Stimulated activated CD8-positive, alpha-beta memory T cell treated with anti-CD3 and anti-CD28 coated beads, Interleukin-2, amount 100 ng/mL, for 48 hours (primary cell): ENCODE measurements around the gene DTNBP1.

Source experiments
- DNase-seq, 2 donors: peaks; one replicate each; pipeline ENCODE4 v3.0.0-alpha.2; 2020; ENCODE audit warnings: low read depth in 2 of 2

The DTNBP1 gene

GRCh38 chr6:15501826-15502445 is 160.9 kb downstream of the DTNBP1 start:
- no peak for DNase-seq

GRCh38 chr6:15500901-15501825 is 161.7 kb downstream of the DTNBP1 start:
- no peak for DNase-seq

GRCh38 chr6:15500078-15500740 is 162.6 kb downstream of the DTNBP1 start:
- DNase-seq = no peak

- no peak for DNase-seq
These were observed 163.2 kb downstream of the DTNBP1 start for GRCh38 chr6:15499591-15499990.

- no peak for DNase-seq
These were observed 163.7 kb downstream of the DTNBP1 start for GRCh38 chr6:15499125-15499524.

- DNase-seq = no peak
These were observed 164.2 kb downstream of the DTNBP1 start for GRCh38 chr6:15498640-15499039.

- DNase-seq = no peak
These were observed 166.3 kb downstream of the DTNBP1 start for GRCh38 chr6:15496345-15497131.

GRCh38 chr6:15495375-15495901 is 167.4 kb downstream of the DTNBP1 start:
- no peak for DNase-seq

- DNase-seq = no peak
These were observed 169.2 kb downstream of the DTNBP1 start for GRCh38 chr6:15493437-15494168.

- DNase-seq = no peak
These were observed 170.9 kb downstream of the DTNBP1 start for GRCh38 chr6:15491986-15492269.

GRCh38 chr6:15491255-15491985 is 171.4 kb downstream of the DTNBP1 start:
- DNase-seq = peak; percentile 39 to 55

- no peak for DNase-seq
These were observed 172.4 kb downstream of the DTNBP1 start for GRCh38 chr6:15490242-15491100.

- DNase-seq = no peak
These were observed 173.4 kb downstream of the DTNBP1 start for GRCh38 chr6:15489261-15489962.

GRCh38 chr6:15487262-15487661 is 175.6 kb downstream of the DTNBP1 start:
- no peak for DNase-seq

GRCh38 chr6:15485936-15486335 is 176.9 kb downstream of the DTNBP1 start:
- no peak for DNase-seq

- no peak for DNase-seq
These were observed 178.0 kb downstream of the DTNBP1 start for GRCh38 chr6:15484821-15485220.

- no peak for DNase-seq
These were observed 178.7 kb downstream of the DTNBP1 start for GRCh38 chr6:15484140-15484539.

- DNase-seq = no peak
These were observed 179.8 kb downstream of the DTNBP1 start for GRCh38 chr6:15483060-15483459.
